Neutrophil (primary cell): ENCODE data around the gene GRK3.

ENCODE experiments used
- H3K27ac ChIP-seq: fragments of 200-600 bp; sonication (generic); 2 replicates; pipeline ENCODE4 v1.5.1; 2016; ENCODE audit warnings: mild to moderate bottlenecking, moderate library complexity
- H3K27me3 ChIP-seq: fragments of 200-600 bp; sonication (generic); 2 replicates; pipeline ENCODE4 v1.6.0; 2016; ENCODE audit warnings: mild to moderate bottlenecking
- H3K36me3 ChIP-seq: fragments of 200-600 bp; sonication (generic); 2 replicates; pipeline ENCODE4 v1.5.1; 2017
- H3K4me1 ChIP-seq, 2 experiments: fragments of 200-600 bp in 1 of 2; sonication (generic) in 1 of 2; 1 replicate in 1 of 2; 2 replicates in 1 of 2; pipeline versions ENCODE4 v1.5.1 to v1.6.1; 2013 to 2016; ENCODE audit warnings: low read depth in 1 of 2, low read length in 1 of 2, mild to moderate bottlenecking in 1 of 2, moderate library complexity in 1 of 2; ENCODE audit not compliant: control insufficient read depth in 1 of 2, insufficient read depth in 1 of 2
- H3K4me3 ChIP-seq, 2 experiments: fragments of 200-600 bp in 1 of 2; sonication (generic) in 1 of 2; 1 replicate in 1 of 2; 2 replicates in 1 of 2; pipeline ENCODE4 v1.5.1; 2013 to 2016; ENCODE audit warnings: low read depth in 1 of 2, low read length in 1 of 2, mild to moderate bottlenecking in 1 of 2, moderate library complexity in 1 of 2
- H3K9me3 ChIP-seq: fragments of 200-600 bp; sonication (generic); 2 replicates; pipeline ENCODE4 v1.5.1; 2016
- CTCF ChIP-seq: fragments of 200-600 bp; sonication (generic); IDR thresholded peaks from 2 replicates; pipeline ENCODE4 v1.5.1; 2016; ENCODE audit warnings: antibody characterized with exemption

Gene GRK3

GRCh38 chr22:25673713-25674112 is 109.2 kb downstream of the GRK3 start:
- H3K27me3 ChIP-seq, result no peaks in the 10 kb centered on the region
- H3K27ac ChIP-seq, result no peak overlapping the region
- H3K4me1 ChIP-seq, result peaks cover 7 to 8% of the 10 kb centered on the region in 2 experiments
- no peak overlapping the region for H3K4me3 ChIP-seq
- no peaks in the 10 kb centered on the region for H3K9me3 ChIP-seq
- no peak for TF ChIP-seq CTCF
- H3K36me3 ChIP-seq, result no peaks in the 10 kb centered on the region

GRCh38 chr22:25677631-25678030 is 113.2 kb downstream of the GRK3 start:
- no peak for TF ChIP-seq CTCF
- H3K27me3 ChIP-seq, result no peaks in the 10 kb centered on the region
- H3K4me3 ChIP-seq, result no peak overlapping the region
- H3K27ac ChIP-seq, result no peak overlapping the region
- H3K36me3 ChIP-seq, result no peaks in the 10 kb centered on the region
- H3K9me3 ChIP-seq, result no peaks in the 10 kb centered on the region
- peaks cover 7 to 8% of the 10 kb centered on the region in 2 experiments for H3K4me1 ChIP-seq

- TF ChIP-seq CTCF, result no peak
- H3K27me3 ChIP-seq, result no peaks in the 10 kb centered on the region
- no peak overlapping the region for H3K4me3 ChIP-seq
- H3K4me1 ChIP-seq, result peaks cover 7 to 8% of the 10 kb centered on the region in 2 experiments
- no peaks in the 10 kb centered on the region for H3K9me3 ChIP-seq
- H3K27ac ChIP-seq, result no peak overlapping the region
- no peaks in the 10 kb centered on the region for H3K36me3 ChIP-seq
Observed at GRCh38 chr22:25680051-25680450, 115.6 kb downstream of the GRK3 start.

- H3K36me3 ChIP-seq, result no peaks in the 10 kb centered on the region
- H3K4me3 ChIP-seq, result no peak overlapping the region
- no peaks in the 10 kb centered on the region for H3K9me3 ChIP-seq
- no peak overlapping the region for H3K27ac ChIP-seq
- H3K27me3 ChIP-seq, result no peaks in the 10 kb centered on the region
- TF ChIP-seq CTCF, result no peak
- peaks cover 7 to 8% of the 10 kb centered on the region in 2 experiments for H3K4me1 ChIP-seq
Observed at GRCh38 chr22:25680956-25681355, 116.5 kb downstream of the GRK3 start.

GRCh38 chr22:25682109-25682508 is 117.6 kb downstream of the GRK3 start:
- Histone ChIP-seq H3K36me3 (no peaks in the 10 kb centered on the region), H3K4me3 (no peak overlapping the region), H3K27me3 (no peaks in the 10 kb centered on the region), H3K4me1 (no peaks in the 10 kb centered on the region), H3K27ac (no peak overlapping the region), H3K9me3 (no peaks in the 10 kb centered on the region)
- no peak for TF ChIP-seq CTCF

GRCh38 chr22:25688627-25689026 is 124.2 kb downstream of the GRK3 start:
- no peak overlapping the region for H3K27ac ChIP-seq
- no peak for TF ChIP-seq CTCF
- no peaks in the 10 kb centered on the region for H3K27me3 ChIP-seq
- H3K36me3 ChIP-seq, result peaks cover 18% of the 10 kb centered on the region
- H3K9me3 ChIP-seq, result no peaks in the 10 kb centered on the region
- H3K4me1 ChIP-seq, result no peaks in the 10 kb centered on the region
- H3K4me3 ChIP-seq, result no peak overlapping the region
